PC-9 (cell line): Measurements from ENCODE around the gene PCDHA11. TPM values are rescaled to one million over a fixed set of nuclear protein-coding genes. Genes with fewer than 3 reads are reported as not detected.

Experiments used
- BruUV-seq: library from RNA; stranded (reverse); fragments of 400-500 nt; replicated peaks from 2 replicates; lab custom pipeline; 2021; lab: Mats Ljungman, UMichigan
- CTCF ChIA-PET: fragments of 300-600 bp; sonication (Branson Sonifier 250); formaldehyde crosslinking; loops from one replicate; lab custom pipeline; 2022; ENCODE audit warnings: antibody characterized with exemption; lab: Charles Lee
- POLR2A ChIA-PET: fragments of 300-600 bp; sonication (Branson Sonifier 250); formaldehyde crosslinking; loops from one replicate; lab custom pipeline; 2022; ENCODE audit warnings: antibody characterized with exemption; ENCODE audit not compliant: unreplicated experiment; lab: Charles Lee
- DNase-seq, 2 experiments: peaks; one replicate each; pipeline versions ENCODE4 v3.0.0 to v3.0.0-alpha.2; 2015 to 2022; ENCODE audit warnings: mixed read lengths in 1 of 2
- H2AFZ ChIP-seq: fragments of 200-600 bp; sonication (generic); 2 replicates; pipeline ENCODE4 v1.8.1; 2017; ENCODE audit warnings: antibody characterized with exemption
- H3F3A ChIP-seq: fragments of 200-600 bp; sonication (generic); 2 replicates; pipeline ENCODE4 v1.8.1; 2017; ENCODE audit warnings: antibody characterized with exemption, mild to moderate bottlenecking, low read depth; ENCODE audit not compliant: insufficient read depth
- H3K27ac ChIP-seq: fragments of 200-600 bp; sonication (generic); 2 replicates; pipeline ENCODE4 v1.6.1; 2016; ENCODE audit warnings: mixed run types
- H3K27me3 ChIP-seq: fragments of 200-600 bp; sonication (generic); 2 replicates; pipeline ENCODE4 v1.6.1; 2016; ENCODE audit warnings: low read depth, mixed run types; ENCODE audit not compliant: insufficient read depth
- H3K36me3 ChIP-seq: fragments of 200-600 bp; sonication (generic); 2 replicates; pipeline ENCODE4 v1.6.1; 2016; ENCODE audit warnings: low read depth, mixed run types
- H3K4me1 ChIP-seq: fragments of 200-600 bp; sonication (generic); replicated peaks from 2 replicates; pipeline ENCODE4 v1.6.1; 2016; ENCODE audit warnings: mixed run types; ENCODE audit not compliant: insufficient read depth
- H3K4me2 ChIP-seq: fragments of 200-600 bp; sonication (generic); 2 replicates; pipeline ENCODE4 v1.6.1; 2017; ENCODE audit warnings: mixed run types
- H3K4me3 ChIP-seq: fragments of 200-600 bp; sonication (generic); 2 replicates; pipeline ENCODE4 v1.6.1; 2016; ENCODE audit warnings: mixed run types
- H3K79me2 ChIP-seq: fragments of 200-600 bp; sonication (generic); 2 replicates; pipeline ENCODE4 v1.6.1; 2017; ENCODE audit warnings: low read depth, mixed run types
- H3K9me2 ChIP-seq: fragments of 200-600 bp; sonication (generic); 2 replicates; pipeline ENCODE4 v1.8.1; 2017; ENCODE audit warnings: mild to moderate bottlenecking; ENCODE audit not compliant: insufficient read depth
- H3K9me3 ChIP-seq: fragments of 200-600 bp; sonication (generic); 2 replicates; pipeline ENCODE4 v1.8.1; 2016; ENCODE audit warnings: low read depth; ENCODE audit not compliant: insufficient read depth
- H4K20me1 ChIP-seq: fragments of 200-600 bp; sonication (generic); 2 replicates; pipeline ENCODE4 v1.8.1; 2017; ENCODE audit not compliant: insufficient read depth
- CTCF ChIP-seq: fragments of 200-600 bp; sonication (generic); conservative IDR thresholded peaks from 2 replicates; pipeline ENCODE4 v1.6.1; 2017; ENCODE audit warnings: mixed run types, antibody characterized with exemption, mild to moderate bottlenecking, moderate library complexity
- EZH2 ChIP-seq: fragments of 200-600 bp; sonication (generic); IDR thresholded peaks from 2 replicates; pipeline ENCODE4 v1.8.0; 2017; ENCODE audit warnings: antibody characterized with exemption, low read depth
- intact Hi-C: fragments of 100-400 bp; cut with micrococcal nuclease; formaldehyde crosslinking; loops from one replicate; pipeline ENCODE4 v1.10.0; 2022; ENCODE audit not compliant: unreplicated experiment
- total RNA-seq: library from RNA; stranded (reverse); gene quantifications from 2 replicates; pipeline ENCODE4 v1.2.3, GENCODE V29; 2021

PCDHA11 gene
- total RNA-seq, 1 experiment from 2014 or later: not detected

GRCh38 chr5:140883927-140884697 lies 15.4 kb downstream of the PCDHA11 start:
- Histone ChIP-seq H3K27me3 (0 out of 2 replicates have a peak, but pooled peaks cover 8% of the 10 kb centered on the region), H3K79me2 (no peaks in the 10 kb centered on the region), H3K27ac (no peak overlapping the region), H3K4me2 (no peak overlapping the region), H3K36me3 (no peaks in the 10 kb centered on the region), H3K9me2 (no peaks in the 10 kb centered on the region; the same call in 1 of the 2 replicates), H4K20me1 (no peaks in the 10 kb centered on the region), H3K4me1 (no peaks in the 10 kb centered on the region), H2AFZ (no peak overlapping the region), H3K9me3 (peaks cover 6% of the 10 kb centered on the region), H3F3A (no peaks in the 10 kb centered on the region), H3K4me3 (no peak overlapping the region)
- no peak for DNase-seq
- BruUV-seq: no TSS peak
- POLR2A ChIA-PET: no interaction called here
- CTCF ChIA-PET: no interaction called here
- TF ChIP-seq EZH2: no peak
- TF ChIP-seq CTCF: no peak
- intact Hi-C loops: loop anchor here (5.0 kb wide), 1 partner anchor 38 kb away; no protein-coding TSS in a partner anchor

- intact Hi-C loops: no loop called here
- H3K79me2 ChIP-seq: no peaks in the 10 kb centered on the region
- ChIA-PET POLR2A (no interaction called here), CTCF (interaction anchor here (1.3 kb wide), 1 partner anchor 124 kb away, joined by 3 read pairs; no protein-coding TSS in a partner anchor)
- H3F3A ChIP-seq: no peaks in the 10 kb centered on the region
- H3K36me3 ChIP-seq: no peaks in the 10 kb centered on the region
- no peaks in the 10 kb centered on the region for H3K9me2 ChIP-seq
- no peak for DNase-seq
- H3K4me1 ChIP-seq: no peaks in the 10 kb centered on the region
- BruUV-seq: no TSS peak
- H4K20me1 ChIP-seq: no peaks in the 10 kb centered on the region
- H2AFZ ChIP-seq: no peak overlapping the region
- H3K4me2 ChIP-seq: no peak overlapping the region
- no peak overlapping the region for H3K4me3 ChIP-seq
- H3K27me3 ChIP-seq: no peaks in the 10 kb centered on the region
- H3K27ac ChIP-seq: no peak overlapping the region
- no peaks in the 10 kb centered on the region for H3K9me3 ChIP-seq
- TF ChIP-seq CTCF (no peak), EZH2 (no peak)
These were observed 47.6 kb downstream of the PCDHA11 start for GRCh38 chr5:140916325-140916724.

Other genes starting within 250 kb of the PCDHA11 start
- gene CD14, start 235.8 kb upstream of the PCDHA11 start, total RNA-seq: 0.35 and 0.81 TPM in 2 replicates
- gene TMCO6, start 229.5 kb upstream of the PCDHA11 start, total RNA-seq: 12.1 and 25.2 TPM in 2 replicates
- 69.7 and 72.7 TPM in 2 replicates for gene NDUFA2, start 221.3 kb upstream of the PCDHA11 start, total RNA-seq
- 74.2 and 86.7 TPM in 2 replicates for gene IK, start 221.1 kb upstream of the PCDHA11 start, total RNA-seq
- gene WDR55, start 204.1 kb upstream of the PCDHA11 start, total RNA-seq: 37.9 and 39.2 TPM in 2 replicates
- gene DND1, start 195.4 kb upstream of the PCDHA11 start, total RNA-seq: 1.2 and 2.0 TPM in 2 replicates
- gene HARS1, start 177.6 kb upstream of the PCDHA11 start, total RNA-seq: 52.0 and 64.3 TPM in 2 replicates
- gene HARS2, start 177.5 kb upstream of the PCDHA11 start, total RNA-seq: 28.8 and 31.1 TPM in 2 replicates
- 53.5 and 60.1 TPM in 2 replicates for gene ZMAT2, start 168.5 kb upstream of the PCDHA11 start, total RNA-seq
- gene PCDHA1, start 82.8 kb upstream of the PCDHA11 start, total RNA-seq: not detected in 2 replicates
- not detected in 2 replicates for gene PCDHA2, start 74.1 kb upstream of the PCDHA11 start, total RNA-seq
- gene PCDHA3, start 67.9 kb upstream of the PCDHA11 start, total RNA-seq: not detected in 2 replicates
- not detected in 2 replicates for gene PCDHA4, start 61.9 kb upstream of the PCDHA11 start, total RNA-seq
- gene PCDHA5, start 47.3 kb upstream of the PCDHA11 start, total RNA-seq: not detected in 2 replicates
- gene PCDHA6, start 41.0 kb upstream of the PCDHA11 start, total RNA-seq: not detected in 2 replicates
- not detected in 2 replicates for gene PCDHA7, start 34.7 kb upstream of the PCDHA11 start, total RNA-seq
- not detected in 2 replicates for gene PCDHA8, start 27.8 kb upstream of the PCDHA11 start, total RNA-seq
- not detected in 2 replicates for gene PCDHA9, start 20.6 kb upstream of the PCDHA11 start, total RNA-seq
- gene PCDHA10, start 13.1 kb upstream of the PCDHA11 start, total RNA-seq: not detected in 2 replicates
- not detected in 2 replicates for gene PCDHA12, start 6.4 kb downstream of the PCDHA11 start, total RNA-seq
- not detected in 2 replicates for gene PCDHA13, start 13.2 kb downstream of the PCDHA11 start, total RNA-seq
- gene PCDHAC1, start 57.3 kb downstream of the PCDHA11 start, total RNA-seq: 0.88 and 0.90 TPM in 2 replicates
- gene PCDHAC2, start 97.5 kb downstream of the PCDHA11 start, total RNA-seq: 2.8 and 3.4 TPM in 2 replicates
- gene PCDHB1, start 182.4 kb downstream of the PCDHA11 start, total RNA-seq: not detected in 2 replicates
- gene PCDHB2, start 225.7 kb downstream of the PCDHA11 start, total RNA-seq: 2.8 and 4.0 TPM in 2 replicates
- gene PCDHB3, start 231.5 kb downstream of the PCDHA11 start, total RNA-seq: 0.17 and 0.55 TPM in 2 replicates